K562 (cell line): ENCODE data around the gene RELL1. TPM values are rescaled to one million over a fixed set of nuclear protein-coding genes. Genes with fewer than 3 reads are reported as not detected.

ENCODE experiments used
- ATAC-seq: fragments of 200-7000 bp; cut with Tn5 transposase; 3 replicates; pipeline ENCODE4 v1.9.1; 2020; ENCODE audit warnings: moderate library complexity
- BruUV-seq: library from RNA; stranded (reverse); fragments of 400-500 nt; replicated peaks from 2 replicates; lab custom pipeline; 2021; lab: Mats Ljungman, UMichigan
- CTCF ChIA-PET: fragments of 300-600 bp; formaldehyde crosslinking; extraction: SDS; loops from one replicate; lab custom pipeline; 2021; ENCODE audit warnings: low intra/inter-chr PET ratio; lab: Yijun Ruan, JAX
- POLR2A ChIA-PET: fragments of 300-600, 350-650 bp; sonication (Branson Sonifier 250); formaldehyde crosslinking; extraction: SDS; loops from one replicate; lab custom pipeline; 2021; ENCODE audit warnings: antibody characterized with exemption, inconsistent platforms; lab: Yijun Ruan, JAX
- DNase-seq, 4 experiments: peaks; one replicate each; pipeline versions ENCODE4 v3.0.0 to v3.0.0-alpha.2; 2011 to 2018; ENCODE audit warnings: low spot score in 3 of 4, mixed read lengths in 3 of 4; ENCODE audit errors: extremely low read depth in 1 of 4
- FAIRE-seq: peaks from 2 replicates; lab custom pipeline; 2011; peaks lifted over from hg19 to GRCh38; lab: Jason Lieb, UNC
- H2AFZ ChIP-seq: 2 replicates; pipeline ENCODE4 v1.6.0; 2011; ENCODE audit warnings: low read depth, low read length, control low read depth, inconsistent platforms
- H3K27ac ChIP-seq: fragments of 200-600 bp; 3 replicates; pipeline ENCODE4 v1.8.0; 2011; ENCODE audit warnings: low read depth, mild to moderate bottlenecking, control low read depth, inconsistent platforms, low read length, moderate library complexity, mixed read lengths; ENCODE audit errors: extremely low read depth
- H3K27me3 ChIP-seq, 2 experiments: fragments of 300-600 bp in 1 of 2; 2 replicates in 1 of 2; 3 replicates in 1 of 2; pipeline versions ENCODE4 v1.6.0 to v1.8.0; 2011; ENCODE audit warnings: inconsistent platforms in 2 of 2, low read length in 2 of 2, mild to moderate bottlenecking in 1 of 2, mixed read lengths in 1 of 2, moderate library complexity in 1 of 2; ENCODE audit not compliant: control insufficient read depth in 2 of 2, insufficient read depth in 2 of 2
- H3K36me3 ChIP-seq: fragments of 300-600 bp; 3 replicates; pipeline ENCODE4 v1.8.0; 2011; ENCODE audit warnings: mild to moderate bottlenecking, low read length, inconsistent platforms; ENCODE audit not compliant: control insufficient read depth, insufficient read depth
- H3K4me1 ChIP-seq, 2 experiments: fragments of 200-600 bp in 1 of 2; replicated peaks in 1 of 2; 2 replicates in 1 of 2; 3 replicates in 1 of 2; pipeline versions ENCODE4 v1.5.1 to v1.8.0; 2011; ENCODE audit warnings: inconsistent platforms in 2 of 2, low read length in 2 of 2, mild to moderate bottlenecking in 1 of 2, mixed read lengths in 1 of 2, moderate library complexity in 1 of 2; ENCODE audit not compliant: control insufficient read depth in 2 of 2, insufficient read depth in 2 of 2
- H3K4me2 ChIP-seq: 2 replicates; pipeline ENCODE4 v1.6.1; 2011; ENCODE audit warnings: low read length, control low read depth, inconsistent platforms, mixed read lengths; ENCODE audit not compliant: insufficient read depth
- H3K4me3 ChIP-seq: fragments of 200-600 bp; sonication (generic), shearing (Covaris generic); 2 replicates; pipeline ENCODE4 v1.5.1; 2016; ENCODE audit warnings: control low read depth, inconsistent platforms
- H3K79me2 ChIP-seq: fragments of 200-600 bp; 3 replicates; pipeline ENCODE4 v1.8.0; 2011; ENCODE audit warnings: low read length, inconsistent platforms; ENCODE audit not compliant: control insufficient read depth, insufficient read depth
- H3K9ac ChIP-seq, 2 experiments: 2 replicates each; pipeline versions ENCODE4 v1.6.0 to v1.6.1; 2011; ENCODE audit warnings: low read depth in 2 of 2, low read length in 2 of 2, control low read depth in 1 of 2, inconsistent platforms in 1 of 2, mild to moderate bottlenecking in 1 of 2, mixed read lengths in 1 of 2; ENCODE audit not compliant: insufficient read depth in 1 of 2
- H3K9me1 ChIP-seq: one replicate; pipeline ENCODE4 v1.6.0; 2011; ENCODE audit warnings: inconsistent platforms, mild to moderate bottlenecking, low read length, moderate library complexity; ENCODE audit not compliant: control insufficient read depth, insufficient read depth
- H3K9me3 ChIP-seq: replicated peaks from 2 replicates; pipeline ENCODE4 v1.5.1; 2011; ENCODE audit warnings: low read depth, low read length, inconsistent platforms; ENCODE audit not compliant: control insufficient read depth, insufficient read depth
- H4K20me1 ChIP-seq: replicated peaks from 2 replicates; pipeline ENCODE4 v1.6.1; 2011; ENCODE audit warnings: low read length, inconsistent platforms, mixed read lengths; ENCODE audit not compliant: control insufficient read depth, insufficient read depth
- ADNP ChIP-seq: fragments of 200-800 bp; sonication (Bioruptor generic); IDR thresholded peaks from 2 replicates; pipeline ENCODE4 v1.6.1; 2016; ENCODE audit warnings: missing genetic modification characterization, missing compliant biosample characterization
- BHLHE40 ChIP-seq: IDR thresholded peaks from 2 replicates; pipeline ENCODE4 v1.6.1; 2011; ENCODE audit warnings: low read length, improper control_type of control experiment
- HEY1 ChIP-seq: fragments of 250-450 bp; sonication (Bioruptor Pico); IDR thresholded peaks from 2 replicates; pipeline ENCODE4 v1.5.0; 2020; ENCODE audit warnings: mild to moderate bottlenecking, moderate library complexity, borderline replicate concordance
- HMG20A ChIP-seq: fragments of 450-650 bp; formaldehyde crosslinking; conservative IDR thresholded peaks from 2 replicates; pipeline ENCODE4 v1.4.0; 2020; ENCODE audit warnings: mild to moderate bottlenecking, mixed read lengths
- ILK ChIP-seq: fragments of 450-650 bp; IDR thresholded peaks from 2 replicates; pipeline ENCODE4 v1.6.1; 2016; ENCODE audit warnings: missing genetic modification characterization, low read depth, mild to moderate bottlenecking, missing compliant biosample characterization, moderate library complexity, borderline replicate concordance
- KDM2B ChIP-seq: fragments of 250-450 bp; sonication (Bioruptor Pico); IDR thresholded peaks from 2 replicates; pipeline ENCODE4 v1.8.0; 2021; ENCODE audit warnings: mild to moderate bottlenecking, moderate library complexity
- MTA2 ChIP-seq: fragments of 450-650 bp; IDR thresholded peaks from 2 replicates; pipeline ENCODE4 v1.6.1; 2016; ENCODE audit warnings: low read depth
- NBN ChIP-seq: fragments of 450-650 bp; IDR thresholded peaks from 2 replicates; pipeline ENCODE4 v1.6.1; 2016; ENCODE audit warnings: low read depth, mild to moderate bottlenecking
- NFXL1 ChIP-seq: fragments of 450-650 bp; formaldehyde crosslinking; IDR thresholded peaks from 2 replicates; pipeline ENCODE4 v1.4.0; 2021; ENCODE audit warnings: mild to moderate bottlenecking
- SMAD3 ChIP-seq: fragments of 450-650 bp; formaldehyde crosslinking; conservative IDR thresholded peaks from 2 replicates; pipeline ENCODE4 v1.4.0; 2020; ENCODE audit warnings: mild to moderate bottlenecking
- TAF7 ChIP-seq: fragments of 450-650 bp; IDR thresholded peaks from 2 replicates; pipeline ENCODE4 v1.6.1; 2016; ENCODE audit warnings: missing genetic modification characterization, missing compliant biosample characterization
- WHSC1 ChIP-seq: IDR thresholded peaks from one replicate; pipeline ENCODE4 v1.6.1; 2012; ENCODE audit warnings: low read length, control low read depth, inconsistent platforms
- ZBTB8A ChIP-seq: fragments of 450-650 bp; IDR thresholded peaks from 2 replicates; pipeline ENCODE4 v1.6.1; 2018; ENCODE audit warnings: mild to moderate bottlenecking, moderate library complexity; ENCODE audit not compliant: partially characterized antibody
- ZNF165 ChIP-seq: fragments of 250-450 bp; sonication (Bioruptor Pico); IDR thresholded peaks from 2 replicates; pipeline ENCODE4 v1.4.0; 2020; ENCODE audit warnings: borderline replicate concordance
- ZNF780A ChIP-seq: fragments of 250-450 bp; sonication (Bioruptor Pico); IDR thresholded peaks from 2 replicates; pipeline ENCODE4 v1.5.0; 2021; ENCODE audit warnings: mild to moderate bottlenecking
- WGBS: fragments of 100-300 bp; shearing (Covaris generic); methylation state at CpG from one replicate; pipeline ENCODE4 v1.1.6; 2016; ENCODE audit warnings: low coverage, mixed read lengths; ENCODE audit not compliant: insufficient coverage; ENCODE audit errors: missing lambda C conversion rate; 5-methylcytosine and 5-hydroxymethylcytosine counted together
- in situ Hi-C: fragments of 300-500 bp; cut with MboI; formaldehyde crosslinking; loops from 4 replicates; pipeline ENCODE4 v1.15.0; 2018; ENCODE audit warnings: inconsistent platforms, mixed read lengths
- intact Hi-C: fragments of 100-400 bp; cut with micrococcal nuclease; formaldehyde crosslinking; loops from 2 replicates; pipeline ENCODE4 v1.14.2; 2022
- polyA plus RNA-seq, 8 experiments: library from polyadenylated mRNA; depleted of rRNA in 4 of 8; stranded (reverse) in 5 of 8; unstranded in 3 of 8; fragments of >200 nt; fragmentation: Nextera tagmentation in 2 of 8; fragmentation: Illumina TruSeq in 1 of 8; extraction: Ambion mirVana in 2 of 8; extraction: Trizol in 1 of 8; gene quantifications; 2 replicates each; pipeline versions ENCODE4 v1.2.1 to v1.2.3, GENCODE V29; 2011 to 2014; ENCODE audit warnings: inconsistent platforms in 1 of 8, missing spikeins in 1 of 8
- total RNA-seq, 7 experiments: library from RNA; depleted of rRNA in 6 of 7; stranded (reverse); fragments of >200 nt in 6 of 7; fragmentation: Illumina TruSeq in 2 of 7; extraction: Trizol in 2 of 7; gene quantifications; 2 replicates each; pipeline versions ENCODE4 v1.2.1 to v1.2.3, GENCODE V29; 2011 to 2021; ENCODE audit warnings: low replicate concordance in 1 of 7
- TF ChIP-seq, protein P1 (sequence below): fragments of 250-450 bp; sonication (Bioruptor Pico); IDR thresholded peaks from 2 replicates; pipeline ENCODE4 v1.4.0; 2020
- TF ChIP-seq, protein P2 (sequence below): fragments of 250-450 bp; sonication (Bioruptor Pico); IDR thresholded peaks from 2 replicates; pipeline ENCODE4 v1.5.0; 2022; ENCODE audit warnings: mild to moderate bottlenecking

RELL1 gene
- total and polyA plus RNA-seq, 9 of the 15 experiments (the other 6 are each of a cell fraction or from before 2014, with no cell fraction given) = 0.06 to 3.5 (median 1.7) TPM; not detected in 1

DNA sequence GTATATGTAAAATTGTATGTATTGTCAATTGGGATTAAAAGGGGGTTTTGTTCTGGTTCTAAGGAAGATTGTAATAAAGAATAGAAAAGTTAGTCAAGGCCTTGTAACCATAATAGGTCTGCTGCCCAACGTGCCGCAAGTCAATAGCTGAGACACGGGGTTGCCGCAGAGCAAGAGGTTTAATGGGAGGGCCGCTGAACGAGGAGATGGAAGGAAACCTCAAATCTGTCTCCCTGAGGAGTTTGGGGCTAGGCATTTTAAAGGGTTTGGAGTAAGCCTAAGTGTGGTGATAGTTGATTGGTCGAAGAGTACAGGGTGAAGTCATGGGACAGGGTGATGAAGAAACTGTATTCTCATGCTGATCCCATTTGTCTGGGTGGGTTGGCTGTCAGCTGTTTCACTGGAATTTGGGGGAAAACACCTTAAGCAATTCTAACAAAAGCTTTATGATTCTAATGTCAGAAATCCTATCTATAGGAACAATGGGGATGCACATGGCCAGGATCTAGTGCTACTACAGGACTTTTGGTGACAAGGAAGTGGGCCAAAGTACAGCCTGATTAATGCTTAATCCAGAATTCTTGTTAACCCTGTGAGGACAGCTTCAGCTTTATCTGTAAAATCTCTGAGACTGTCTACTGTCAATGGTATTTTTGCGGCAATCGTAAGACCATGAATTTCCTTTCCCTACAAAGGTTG lies 86.9 kb downstream of the RELL1 start:
- H3K4me1 ChIP-seq = 0 out of 5 replicates have a peak, but pooled peaks cover 0 to 3% of the 10 kb centered on the region in 2 experiments
- no peak overlapping the region for H2AFZ ChIP-seq
- H3K4me2 ChIP-seq = no peak overlapping the region
- H3K79me2 ChIP-seq = no peaks in the 10 kb centered on the region
- in situ Hi-C loops (no loop called here), intact Hi-C loops (no loop called here)
- TF ChIP-seq ILK (tag) (no peak), ADNP (tag) (no peak), TAF7 (tag) (no peak), ZNF780A (no peak), BHLHE40 (no peak), KDM2B (CRISPR knock-in tag) (no peak), WHSC1 (no peak), NBN (no peak), MTA2 (no peak), ZNF165 (CRISPR knock-in tag) (no peak), HEY1 (no peak), HMG20A (CRISPR knock-in tag) (no peak), SMAD3 (no peak), ZBTB8A (no peak), NFXL1 (CRISPR knock-in tag) (no peak)
- TF ChIP-seq, protein P1, sequence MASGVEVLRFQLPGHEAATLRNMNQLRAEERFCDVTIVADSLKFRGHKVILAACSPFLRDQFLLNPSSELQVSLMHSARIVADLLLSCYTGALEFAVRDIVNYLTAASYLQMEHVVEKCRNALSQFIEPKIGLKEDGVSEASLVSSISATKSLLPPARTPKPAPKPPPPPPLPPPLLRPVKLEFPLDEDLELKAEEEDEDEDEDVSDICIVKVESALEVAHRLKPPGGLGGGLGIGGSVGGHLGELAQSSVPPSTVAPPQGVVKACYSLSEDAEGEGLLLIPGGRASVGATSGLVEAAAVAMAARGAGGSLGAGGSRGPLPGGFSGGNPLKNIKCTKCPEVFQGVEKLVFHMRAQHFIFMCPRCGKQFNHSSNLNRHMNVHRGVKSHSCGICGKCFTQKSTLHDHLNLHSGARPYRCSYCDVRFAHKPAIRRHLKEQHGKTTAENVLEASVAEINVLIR (CRISPR knock-in tag) = no peak
- TF ChIP-seq, protein P2, sequence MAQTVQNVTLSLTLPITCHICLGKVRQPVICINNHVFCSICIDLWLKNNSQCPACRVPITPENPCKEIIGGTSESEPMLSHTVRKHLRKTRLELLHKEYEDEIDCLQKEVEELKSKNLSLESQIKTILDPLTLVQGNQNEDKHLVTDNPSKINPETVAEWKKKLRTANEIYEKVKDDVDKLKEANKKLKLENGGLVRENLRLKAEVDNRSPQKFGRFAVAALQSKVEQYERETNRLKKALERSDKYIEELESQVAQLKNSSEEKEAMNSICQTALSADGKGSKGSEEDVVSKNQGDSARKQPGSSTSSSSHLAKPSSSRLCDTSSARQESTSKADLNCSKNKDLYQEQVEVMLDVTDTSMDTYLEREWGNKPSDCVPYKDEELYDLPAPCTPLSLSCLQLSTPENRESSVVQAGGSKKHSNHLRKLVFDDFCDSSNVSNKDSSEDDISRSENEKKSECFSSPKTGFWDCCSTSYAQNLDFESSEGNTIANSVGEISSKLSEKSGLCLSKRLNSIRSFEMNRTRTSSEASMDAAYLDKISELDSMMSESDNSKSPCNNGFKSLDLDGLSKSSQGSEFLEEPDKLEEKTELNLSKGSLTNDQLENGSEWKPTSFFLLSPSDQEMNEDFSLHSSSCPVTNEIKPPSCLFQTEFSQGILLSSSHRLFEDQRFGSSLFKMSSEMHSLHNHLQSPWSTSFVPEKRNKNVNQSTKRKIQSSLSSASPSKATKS (CRISPR knock-in tag) = no peak
- WGBS = 9% methylated on average over 9 of the region's 9 CpGs
- H3K4me3 ChIP-seq = no peak overlapping the region
- BruUV-seq = no TSS peak
- no peaks in the 10 kb centered on the region for H3K9me3 ChIP-seq
- no peaks in the 10 kb centered on the region for H4K20me1 ChIP-seq
- H3K27me3 ChIP-seq = peaks cover 3 to 7% of the 10 kb centered on the region in 2 experiments; a peak in 2 of 5 replicates
- no peak for DNase-seq
- ChIA-PET CTCF (no interaction called here), POLR2A (interaction anchor here (0.6 to 1.0 kb wide), 2 partner anchors 9 to 61 kb away, joined by 3 to 6 read pairs; no protein-coding TSS in a partner anchor)
- H3K36me3 ChIP-seq = no peaks in the 10 kb centered on the region
- ATAC-seq = no peak
- FAIRE-seq = no peak
- H3K27ac ChIP-seq = no peak overlapping the region
- no peak overlapping the region for H3K9ac ChIP-seq
- no peaks in the 10 kb centered on the region for H3K9me1 ChIP-seq
